HG02970 (cell line): Measurements from ENCODE around the gene PPP1R12A.
"Not testable (repeated sequence)": the region's sequence is repeated elsewhere in the genome, so short reads cannot be mapped to it uniquely, and the experiment has no call there.

Experiments
- ATAC-seq: cut with Tn5 transposase; IDR thresholded peaks from one replicate; pipeline ENCODE4 v1.9.1; 2021; ENCODE audit warnings: mild to moderate bottlenecking, moderate library complexity, moderate number of reproducible peaks; ENCODE audit not compliant: unreplicated experiment, low FRiP score

The PPP1R12A gene

DNA sequence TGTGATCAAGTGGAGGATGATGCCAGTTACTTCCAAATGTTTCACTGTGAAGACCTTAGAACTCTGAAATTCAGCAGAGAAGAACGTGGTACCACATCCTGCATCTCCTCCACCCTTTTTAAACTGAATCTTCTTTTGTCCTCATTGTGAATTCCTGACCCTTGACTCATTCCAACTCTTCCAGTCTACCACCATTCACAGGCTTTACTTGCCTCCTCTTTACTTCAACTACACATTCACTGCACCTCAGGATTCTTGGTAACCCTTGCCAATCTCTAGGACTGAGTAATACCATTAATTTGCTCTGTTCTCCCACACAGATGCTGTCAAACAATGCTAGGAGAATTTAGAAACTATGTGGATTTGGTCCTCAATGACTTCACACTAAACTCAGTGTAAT, 37.3 kb downstream of the PPP1R12A start:
- ATAC-seq, result no peak

- no peak for ATAC-seq
Observed at GRCh38 chr12:79895804-79896203, 39.1 kb downstream of the PPP1R12A start.

- ATAC-seq, result no peak
Observed at GRCh38 chr12:79895071-79895470, 39.8 kb downstream of the PPP1R12A start.

DNA sequence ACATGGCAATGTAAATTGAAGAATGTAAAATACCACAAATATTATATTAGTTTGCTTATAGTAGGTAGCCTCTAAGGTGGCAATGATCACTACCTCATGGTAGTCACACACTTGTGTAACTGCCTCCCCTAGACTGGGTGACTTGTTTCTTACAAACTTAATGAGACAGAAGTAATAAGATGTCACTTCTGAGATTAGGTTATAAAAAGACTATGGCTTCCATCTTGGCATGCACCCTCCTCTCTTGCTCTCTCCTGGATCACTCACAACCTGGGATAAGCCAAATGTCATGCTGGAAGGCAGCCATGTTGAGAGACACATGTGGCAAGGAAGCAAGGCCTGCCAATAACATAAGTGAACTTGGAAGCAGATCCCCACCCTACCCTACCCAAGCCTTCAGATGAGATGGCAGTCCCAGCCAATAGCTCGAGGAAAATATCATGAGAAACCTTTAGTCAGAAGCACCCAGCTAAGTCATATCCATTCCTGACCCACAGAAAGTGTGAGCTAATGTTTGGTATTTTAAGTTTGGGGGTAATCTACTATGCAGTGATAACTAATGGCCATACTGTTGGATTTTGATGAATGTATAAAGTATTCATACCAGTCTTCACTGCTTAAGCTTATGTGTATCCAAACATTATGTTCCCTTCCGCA, 43.3 kb downstream of the PPP1R12A start:
- no peak for ATAC-seq

DNA sequence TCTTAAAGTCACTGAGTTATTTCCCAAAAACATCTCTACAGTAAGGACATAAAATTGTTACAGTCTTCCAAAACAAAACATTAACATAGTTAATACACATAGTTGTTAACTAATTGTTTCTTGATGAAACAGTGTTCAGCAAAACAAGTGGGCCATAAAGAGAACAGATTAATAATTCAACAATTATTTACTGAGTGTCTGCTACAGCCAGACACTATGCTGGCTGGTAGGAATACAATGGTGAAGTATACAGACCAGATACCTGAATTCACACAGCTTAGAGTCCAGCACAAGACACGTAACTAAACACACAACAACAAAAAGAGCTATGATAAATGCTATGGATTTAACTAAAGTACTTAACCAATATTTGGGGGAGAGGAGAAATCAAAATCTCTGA, 47.0 kb downstream of the PPP1R12A start:
- no peak for ATAC-seq

DNA sequence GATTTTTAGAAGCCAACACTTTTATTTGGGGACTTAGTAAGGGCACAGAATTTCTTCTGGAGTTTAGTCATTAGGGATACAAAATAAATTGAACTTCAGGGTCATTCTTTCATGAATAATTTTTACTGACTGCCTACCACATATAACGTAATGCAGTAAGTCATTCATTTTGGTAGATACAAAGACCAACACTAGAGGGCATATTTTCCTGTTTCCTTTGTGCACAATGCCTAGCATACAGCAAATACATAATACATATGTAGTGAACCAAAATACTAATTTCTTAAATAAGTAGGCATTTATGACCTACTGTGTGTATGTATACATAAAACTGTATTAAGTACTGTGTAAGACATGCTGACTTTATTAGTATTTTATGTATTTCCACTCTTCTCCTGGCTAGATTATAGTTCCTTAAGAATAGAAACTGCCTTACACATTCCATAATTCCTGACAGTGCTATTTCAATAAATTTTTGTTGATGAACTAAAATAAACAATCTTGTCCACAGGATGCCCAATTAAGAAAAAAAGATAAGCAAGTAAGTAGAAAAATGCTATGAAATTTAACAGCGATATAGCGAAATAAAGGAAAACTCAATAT, 47.9 kb downstream of the PPP1R12A start:
- no peak for ATAC-seq

GRCh38 chr12:79885911-79886490, 48.9 kb downstream of the PPP1R12A start:
- no peak for ATAC-seq

DNA sequence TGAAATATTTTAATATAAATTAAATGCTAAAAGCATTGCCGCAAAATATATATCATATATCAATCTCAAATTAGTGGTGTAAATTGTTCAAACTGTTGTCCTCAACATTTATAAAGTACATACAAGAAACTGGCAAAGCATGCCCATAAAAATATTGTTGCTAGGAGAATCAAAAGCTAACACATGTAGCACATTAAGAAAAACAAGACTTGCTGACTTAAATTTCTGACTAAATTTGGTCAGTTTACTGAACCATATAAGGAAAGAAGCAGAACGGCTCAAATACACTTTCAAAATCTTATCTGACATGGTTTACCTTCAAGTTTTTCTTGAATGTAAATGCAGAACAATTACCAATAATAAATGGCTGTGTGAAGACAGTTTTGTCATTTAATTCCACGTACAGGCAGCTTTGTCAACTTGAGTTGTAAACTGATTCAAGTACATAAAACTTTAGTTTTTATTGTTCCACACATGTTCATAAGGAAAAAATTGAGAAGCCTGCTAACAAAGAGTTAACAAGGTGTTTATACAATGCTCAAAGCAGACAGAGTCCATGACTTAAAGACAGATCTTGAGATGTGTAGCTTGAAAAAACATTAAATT, 50.4 kb downstream of the PPP1R12A start:
- no peak for ATAC-seq

DNA sequence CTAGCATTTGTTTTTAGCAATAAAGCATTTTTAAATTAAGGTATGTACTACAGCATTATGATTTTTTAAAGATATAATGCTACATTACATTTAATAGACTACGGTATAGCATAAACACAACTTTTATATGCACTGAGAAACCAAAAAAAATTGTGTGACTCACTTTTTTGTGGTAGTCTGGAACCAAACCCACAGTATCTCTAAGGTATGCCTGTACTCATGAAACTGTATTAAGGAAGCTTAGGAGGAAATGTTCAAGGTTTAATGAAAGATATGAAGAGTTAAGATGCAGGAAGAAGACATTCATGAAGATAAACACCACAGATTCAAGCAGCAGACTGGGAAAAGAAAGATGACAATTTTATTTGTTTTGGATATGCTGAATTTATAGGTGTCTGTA, 51.7 kb downstream of the PPP1R12A start:
- no peak for ATAC-seq

GRCh38 chr12:79881351-79881750, 53.5 kb downstream of the PPP1R12A start:
- no peak for ATAC-seq

DNA sequence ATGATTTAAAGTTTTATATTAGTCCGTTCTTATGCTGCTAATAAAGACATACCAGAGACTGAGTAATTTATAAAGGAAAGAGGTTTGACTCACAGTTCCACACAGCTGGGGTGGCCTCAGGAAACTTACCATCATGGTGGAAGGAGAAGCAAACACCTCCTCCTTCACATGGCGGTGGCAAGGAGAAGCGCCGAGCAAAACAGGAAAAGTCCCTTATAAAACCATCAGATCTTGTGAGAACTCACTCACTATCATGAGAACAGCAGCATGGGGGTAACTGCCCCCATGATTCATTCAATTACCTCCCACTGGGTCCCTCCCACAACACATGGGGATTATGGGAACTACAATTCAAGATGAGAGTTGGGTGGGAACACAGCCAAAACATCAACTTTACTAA, 56.4 kb downstream of the PPP1R12A start:
- ATAC-seq, result not testable (repeated sequence)

DNA sequence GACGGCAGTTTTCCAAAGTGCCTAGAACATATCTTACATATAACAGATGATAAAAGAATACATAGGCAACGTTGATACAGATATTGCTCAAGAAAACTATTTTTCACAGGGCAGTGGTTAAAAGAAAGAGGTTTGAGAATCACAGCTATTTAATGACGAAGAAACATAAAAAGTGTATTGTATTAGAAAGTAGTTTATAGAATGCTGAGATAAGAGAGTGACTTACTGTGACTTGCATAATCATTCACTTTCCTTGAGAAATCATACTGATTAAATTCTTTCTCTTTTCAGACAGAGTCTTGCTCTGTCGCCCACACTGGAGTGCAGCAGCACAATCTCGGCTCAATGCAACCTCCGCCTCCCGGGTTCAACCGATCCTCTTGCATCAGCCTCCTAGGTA, 57.7 kb downstream of the PPP1R12A start:
- ATAC-seq, result no peak

GRCh38 chr12:79874665-79875064, 60.2 kb downstream of the PPP1R12A start:
- ATAC-seq, result no peak

GRCh38 chr12:79873201-79873600, 61.7 kb downstream of the PPP1R12A start:
- no peak for ATAC-seq

- no peak for ATAC-seq
Observed at GRCh38 chr12:79871621-79872020, 63.3 kb downstream of the PPP1R12A start.

GRCh38 chr12:79870916-79871315, 64.0 kb downstream of the PPP1R12A start:
- ATAC-seq, result no peak

- no peak for ATAC-seq
Observed at GRCh38 chr12:79859646-79860045, 75.3 kb downstream of the PPP1R12A start.

DNA sequence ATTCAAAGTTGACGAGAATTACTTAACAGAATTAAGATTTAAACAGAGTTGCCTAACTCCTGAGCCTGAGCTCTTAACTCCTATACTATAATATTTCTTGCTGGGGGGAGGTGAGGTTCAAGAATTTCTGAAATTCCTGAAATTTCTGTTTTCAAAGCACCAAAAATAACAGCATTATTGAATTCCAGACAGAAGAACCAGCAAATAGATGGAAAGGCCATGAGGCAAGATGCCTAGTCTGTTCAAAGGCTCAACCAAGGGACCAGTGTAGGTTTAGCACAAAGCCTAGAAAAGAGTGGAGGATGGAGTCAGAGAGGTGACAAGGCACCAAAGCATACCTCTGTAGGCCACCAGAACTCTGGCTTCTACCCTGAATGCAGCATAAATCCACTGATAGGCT, 76.4 kb downstream of the PPP1R12A start:
- no peak for ATAC-seq

DNA sequence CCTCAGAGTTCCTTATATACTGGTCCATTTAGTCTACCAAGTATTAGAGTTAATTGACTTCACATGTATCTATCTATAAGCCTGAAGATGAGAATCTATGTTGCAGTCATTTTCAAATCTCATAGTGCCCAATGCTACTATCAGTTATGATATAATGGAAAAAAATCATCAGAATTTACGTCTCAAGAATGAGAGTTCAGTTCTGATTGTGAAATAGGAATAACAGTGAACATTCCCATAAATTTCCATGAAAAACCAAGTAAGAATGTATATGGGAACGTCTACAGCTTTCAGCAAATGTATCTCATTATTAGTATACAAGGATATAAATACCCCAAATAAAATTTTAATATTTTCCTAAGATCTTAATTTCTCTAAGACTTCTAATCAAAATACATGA, 77.2 kb downstream of the PPP1R12A start:
- ATAC-seq, result no peak

DNA sequence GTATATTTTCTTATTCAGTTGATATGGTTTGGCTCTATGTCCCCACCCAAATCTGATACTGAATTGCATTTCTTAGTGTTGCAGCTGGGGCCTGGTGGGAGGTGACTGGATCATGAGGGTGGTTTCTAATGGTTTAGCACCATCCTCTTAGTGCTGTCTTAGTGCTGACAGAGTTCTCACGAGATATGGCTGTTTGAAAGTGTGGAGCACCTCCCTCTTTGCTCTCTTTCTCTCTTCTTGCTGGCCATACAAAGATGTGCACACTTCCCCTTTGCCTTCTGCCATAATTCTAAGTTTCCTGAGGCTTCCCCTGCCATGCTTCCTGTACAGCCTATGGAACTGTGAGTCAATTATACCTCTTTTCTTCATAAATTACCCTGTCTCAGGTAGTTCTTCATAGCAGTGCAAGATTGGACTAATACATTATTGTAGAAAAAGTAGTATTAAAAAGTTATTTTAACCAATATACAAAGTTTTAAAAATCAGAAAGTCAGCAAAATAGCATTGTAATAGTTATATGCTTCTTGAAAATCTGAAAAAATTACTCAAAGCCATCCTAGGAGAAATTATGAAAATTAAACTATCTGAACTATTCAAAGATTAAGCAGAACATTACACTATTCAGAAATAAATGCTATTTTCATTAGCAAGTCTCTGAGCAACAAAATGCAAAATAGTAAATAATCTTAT, 84.1 kb downstream of the PPP1R12A start:
- no peak for ATAC-seq

- no peak for ATAC-seq
Observed at GRCh38 chr12:79848339-79848738, 86.6 kb downstream of the PPP1R12A start.
